OCI-LY7 (cell line): ENCODE measurements around the gene ARRB1. TPM values are rescaled to one million over a fixed set of nuclear protein-coding genes. Genes with fewer than 3 reads are reported as not detected.

Experiments
- BruUV-seq: library from RNA; stranded (reverse); fragments of 400-500 nt; replicated peaks from 2 replicates; lab custom pipeline; 2021; lab: Mats Ljungman, UMichigan
- CTCF ChIA-PET: fragments of 300-600 bp; sonication (Branson Sonifier 250); formaldehyde crosslinking; loops from one replicate; lab custom pipeline; 2022; ENCODE audit warnings: antibody characterized with exemption; ENCODE audit not compliant: unreplicated experiment; lab: Charles Lee
- POLR2A ChIA-PET: fragments of 300-600 bp; sonication (Branson Sonifier 250); formaldehyde crosslinking; loops from one replicate; lab custom pipeline; 2022; ENCODE audit warnings: antibody characterized with exemption; lab: Charles Lee
- DNase-seq: peaks from one replicate; pipeline ENCODE4 v3.0.0-alpha.2; 2015; ENCODE audit warnings: low spot score
- H2AFZ ChIP-seq: fragments of 200-600 bp; sonication (generic), shearing (Covaris generic); 2 replicates; pipeline ENCODE4 v1.6.1; 2014; ENCODE audit warnings: mild to moderate bottlenecking, antibody characterized with exemption, low read length, moderate library complexity
- H3K27ac ChIP-seq: fragments of 200-600 bp; sonication (generic); 2 replicates; pipeline ENCODE4 v1.5.1; 2014; ENCODE audit warnings: mixed run types, low read depth, mild to moderate bottlenecking, moderate library complexity, low read length, inconsistent platforms; ENCODE audit not compliant: poor library complexity, severe bottlenecking
- H3K36me3 ChIP-seq: fragments of 200-600 bp; sonication (generic); 2 replicates; pipeline ENCODE4 v1.6.1; 2014; ENCODE audit warnings: mild to moderate bottlenecking, antibody characterized with exemption, low read length, moderate library complexity, mixed read lengths; ENCODE audit not compliant: insufficient read depth
- H3K4me1 ChIP-seq: fragments of 200-600 bp; sonication (generic); 2 replicates; pipeline ENCODE4 v1.5.1; 2014; ENCODE audit warnings: mild to moderate bottlenecking, low read length; ENCODE audit not compliant: insufficient read depth, poor library complexity, severe bottlenecking
- H3K4me2 ChIP-seq: fragments of 200-600 bp; sonication (generic); 2 replicates; pipeline ENCODE4 v1.6.1; 2014; ENCODE audit warnings: mild to moderate bottlenecking, low read length
- H3K4me3 ChIP-seq: fragments of 200-600 bp; sonication (generic); 2 replicates; pipeline ENCODE4 v1.5.1; 2014; ENCODE audit warnings: mild to moderate bottlenecking, low read depth, low read length; ENCODE audit not compliant: poor library complexity, severe bottlenecking
- H3K79me2 ChIP-seq: fragments of 200-600 bp; sonication (generic); 2 replicates; pipeline ENCODE4 v1.6.1; 2016; ENCODE audit warnings: low read depth, mild to moderate bottlenecking, low read length, moderate library complexity, mixed read lengths; ENCODE audit not compliant: insufficient read depth
- H3K9me2 ChIP-seq: fragments of 200-600 bp; sonication (generic); 2 replicates; pipeline ENCODE4 v1.6.1; 2016; ENCODE audit warnings: mild to moderate bottlenecking, low read length, mixed read lengths; ENCODE audit not compliant: insufficient read depth
- H3K9me3 ChIP-seq: fragments of 200-600 bp; sonication (generic); 2 replicates; pipeline ENCODE4 v1.6.1; 2014; ENCODE audit warnings: mild to moderate bottlenecking, mixed run types, low read length, mixed read lengths
- H4K20me1 ChIP-seq: fragments of 200-600 bp; sonication (generic); 2 replicates; pipeline ENCODE4 v1.6.1; 2014; ENCODE audit warnings: mild to moderate bottlenecking, antibody characterized with exemption, low read length, moderate library complexity, mixed read lengths; ENCODE audit not compliant: insufficient read depth
- EZH2phosphoT487 ChIP-seq: fragments of 200-600 bp; sonication (generic); IDR thresholded peaks from 2 replicates; pipeline ENCODE4 v1.6.1; 2018; ENCODE audit warnings: low read depth, borderline replicate concordance, mild to moderate bottlenecking, mixed run types, antibody characterized with exemption, low read length, moderate library complexity, mixed read lengths
- intact Hi-C: fragments of 100-400 bp; cut with micrococcal nuclease; formaldehyde crosslinking; loops from one replicate; pipeline ENCODE4 v1.10.0; 2022; ENCODE audit not compliant: unreplicated experiment
- total RNA-seq, 2 experiments: library from RNA; depleted of rRNA in 1 of 2; stranded (reverse); fragments of >200 nt in 1 of 2; shearing (Covaris generic) in 1 of 2; gene quantifications; 2 replicates each; pipeline ENCODE4 v1.2.3, GENCODE V29; 2014 to 2022
- TF ChIP-seq, protein P1 (sequence below): fragments of 200-600 bp; sonication (generic); conservative IDR thresholded peaks from 2 replicates; pipeline ENCODE4 v1.5.1; 2014; ENCODE audit warnings: mild to moderate bottlenecking, antibody characterized with exemption, low read length, moderate library complexity, mixed read lengths

ARRB1 gene
- total RNA-seq, 2 experiments from 2014 or later: not detected

DNA sequence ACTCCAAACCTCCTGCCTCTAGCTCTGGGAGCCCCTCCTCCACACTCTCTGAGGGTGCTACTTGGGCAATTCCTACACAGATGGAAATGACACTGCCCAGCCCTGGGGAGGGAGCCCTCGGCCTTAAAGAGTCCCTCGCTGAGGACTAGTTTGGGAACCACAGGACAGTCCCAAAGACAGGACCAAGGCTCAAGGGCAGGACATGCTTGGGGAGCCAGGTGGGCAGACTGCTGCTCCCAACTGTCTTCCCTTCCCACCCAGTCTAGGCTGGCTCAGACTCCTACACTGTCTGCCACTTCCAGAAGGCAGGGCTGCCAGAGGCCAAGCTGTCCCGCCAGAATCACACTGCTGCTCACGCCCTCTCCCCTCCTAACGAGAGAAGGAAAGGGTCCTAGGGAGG, 9.8 kb downstream of the ARRB1 start:
- Histone ChIP-seq H3K79me2 (no peaks in the 10 kb centered on the region), H4K20me1 (no peaks in the 10 kb centered on the region), H3K9me3 (no peaks in the 10 kb centered on the region), H3K4me2 (no peak overlapping the region), H2AFZ (no peak overlapping the region), H3K27ac (no peak overlapping the region), H3K9me2 (no peaks in the 10 kb centered on the region), H3K4me1 (peaks cover 17% of the 10 kb centered on the region), H3K4me3 (no peak overlapping the region), H3K36me3 (no peaks in the 10 kb centered on the region)
- POLR2A ChIA-PET: no interaction called here
- no peak for DNase-seq
- no peak for TF ChIP-seq EZH2phosphoT487
- no TSS peak for BruUV-seq
- intact Hi-C loops: no loop called here
- CTCF ChIA-PET: no interaction called here

DNA sequence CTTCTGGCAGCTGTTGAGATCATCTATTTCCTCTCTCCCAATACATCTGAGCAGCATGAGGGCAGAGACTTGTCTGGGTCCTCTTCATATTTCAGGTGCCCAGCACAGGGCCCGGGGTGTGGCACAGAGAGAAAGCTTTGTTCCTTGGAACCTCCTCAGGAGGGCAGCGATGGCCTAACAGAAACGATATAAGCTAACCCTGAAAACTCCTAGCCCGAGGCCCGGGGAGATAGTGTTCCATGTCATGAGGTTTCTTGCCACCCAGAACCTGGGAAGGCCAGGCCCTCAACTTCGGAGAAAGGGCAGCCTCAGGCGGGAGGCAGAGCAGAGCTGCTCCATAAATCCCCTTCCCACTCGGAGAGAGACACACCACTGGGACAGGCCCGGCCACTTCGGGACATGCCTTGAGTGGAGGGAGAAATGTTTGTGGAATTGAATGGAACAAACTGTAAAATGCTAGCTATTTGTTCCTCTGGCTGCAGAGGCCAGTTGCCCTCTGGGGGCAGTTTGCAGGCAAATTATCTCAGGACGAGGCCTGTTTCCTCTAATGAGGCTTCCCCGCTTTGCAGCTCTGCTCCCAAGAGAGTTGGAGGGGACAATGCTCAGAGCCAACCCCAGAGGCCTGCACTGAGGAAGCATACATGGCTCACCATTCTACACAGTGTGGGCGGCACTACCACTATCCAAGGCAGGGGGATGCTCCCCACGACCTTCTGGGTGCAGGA, 11.6 kb downstream of the ARRB1 start:
- no peak for TF ChIP-seq EZH2phosphoT487
- TF ChIP-seq, protein P1, sequence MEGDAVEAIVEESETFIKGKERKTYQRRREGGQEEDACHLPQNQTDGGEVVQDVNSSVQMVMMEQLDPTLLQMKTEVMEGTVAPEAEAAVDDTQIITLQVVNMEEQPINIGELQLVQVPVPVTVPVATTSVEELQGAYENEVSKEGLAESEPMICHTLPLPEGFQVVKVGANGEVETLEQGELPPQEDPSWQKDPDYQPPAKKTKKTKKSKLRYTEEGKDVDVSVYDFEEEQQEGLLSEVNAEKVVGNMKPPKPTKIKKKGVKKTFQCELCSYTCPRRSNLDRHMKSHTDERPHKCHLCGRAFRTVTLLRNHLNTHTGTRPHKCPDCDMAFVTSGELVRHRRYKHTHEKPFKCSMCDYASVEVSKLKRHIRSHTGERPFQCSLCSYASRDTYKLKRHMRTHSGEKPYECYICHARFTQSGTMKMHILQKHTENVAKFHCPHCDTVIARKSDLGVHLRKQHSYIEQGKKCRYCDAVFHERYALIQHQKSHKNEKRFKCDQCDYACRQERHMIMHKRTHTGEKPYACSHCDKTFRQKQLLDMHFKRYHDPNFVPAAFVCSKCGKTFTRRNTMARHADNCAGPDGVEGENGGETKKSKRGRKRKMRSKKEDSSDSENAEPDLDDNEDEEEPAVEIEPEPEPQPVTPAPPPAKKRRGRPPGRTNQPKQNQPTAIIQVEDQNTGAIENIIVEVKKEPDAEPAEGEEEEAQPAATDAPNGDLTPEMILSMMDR: no peak
- Histone ChIP-seq H3K9me3 (no peaks in the 10 kb centered on the region), H3K4me1 (peaks cover 17% of the 10 kb centered on the region), H3K79me2 (no peaks in the 10 kb centered on the region), H3K4me2 (peak overlapping the region; percentile 55), H3K4me3 (no peak overlapping the region), H2AFZ (peak overlapping the region; percentile 88), H3K36me3 (no peaks in the 10 kb centered on the region), H4K20me1 (no peaks in the 10 kb centered on the region), H3K9me2 (no peaks in the 10 kb centered on the region), H3K27ac (no peak overlapping the region)
- ChIA-PET POLR2A (interaction anchor here (0.5 kb wide), 1 partner anchor 423 kb away, joined by 4 read pairs; no protein-coding TSS in a partner anchor), CTCF (no interaction called here)
- DNase-seq: peak; percentile 43
- no TSS peak for BruUV-seq
- intact Hi-C loops: no loop called here

DNA sequence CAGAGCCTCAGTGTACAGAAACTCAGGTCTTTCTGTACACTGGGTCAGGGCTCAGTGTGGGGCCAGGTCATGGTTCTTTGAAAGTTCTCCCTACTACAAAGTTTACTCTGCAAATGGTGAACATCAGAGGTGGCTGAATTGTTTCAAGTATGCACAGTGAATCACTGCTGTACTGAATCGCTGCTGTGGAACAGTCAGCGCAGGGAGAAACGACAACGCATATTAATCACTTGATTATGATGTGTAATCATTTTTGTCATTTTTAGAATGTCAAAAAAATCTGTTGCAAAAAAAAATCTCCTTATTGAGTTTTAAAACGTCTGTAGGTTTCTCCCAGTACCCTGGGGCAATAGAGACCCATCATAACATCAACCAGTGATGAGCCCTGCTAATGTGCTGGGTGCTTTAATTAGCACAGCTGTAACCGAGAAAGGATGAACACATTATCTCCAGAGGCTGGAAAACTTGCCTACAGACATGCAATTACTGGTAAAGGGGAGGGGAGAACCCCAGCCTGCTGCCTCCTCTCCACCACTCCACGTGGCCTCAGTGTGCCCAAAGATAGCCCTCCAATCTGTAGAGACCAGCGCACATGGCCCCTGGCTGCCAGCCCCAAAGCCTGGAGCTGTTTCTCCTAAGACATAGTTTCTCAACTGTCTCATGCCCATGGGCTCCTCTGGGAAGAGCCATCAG, 12.8 kb downstream of the ARRB1 start:
- no peak for TF ChIP-seq EZH2phosphoT487
- TF ChIP-seq, protein P1: no peak
- BruUV-seq: no TSS peak
- Histone ChIP-seq H3K4me2 (no peak overlapping the region), H4K20me1 (no peaks in the 10 kb centered on the region), H3K79me2 (no peaks in the 10 kb centered on the region), H2AFZ (no peak overlapping the region), H3K27ac (no peak overlapping the region), H3K4me1 (peaks cover 17% of the 10 kb centered on the region), H3K36me3 (no peaks in the 10 kb centered on the region), H3K9me3 (no peaks in the 10 kb centered on the region), H3K4me3 (no peak overlapping the region), H3K9me2 (no peaks in the 10 kb centered on the region)
- POLR2A ChIA-PET: no interaction called here
- CTCF ChIA-PET: no interaction called here
- DNase-seq: no peak
- intact Hi-C loops: no loop called here
